ENCODE results near the gene GC. TPM values are rescaled to one million over a fixed set of nuclear protein-coding genes. Genes with fewer than 3 reads are reported as not detected.

GC gene
- total RNA-seq, 4 donors from 2014 or later, result not detected

GRCh38 chr4:71814433-71814832 is 30.6 kb upstream of the GC start:
- no peak for TF ChIP-seq CTCF (IDR thresholded peaks at IDR 0.05; ENCODE audit: low read depth)

- no peak for TF ChIP-seq CTCF (IDR thresholded peaks at IDR 0.05; ENCODE audit: low read depth)
Observed at GRCh38 chr4:71807469-71807868, 23.6 kb upstream of the GC start.

GRCh38 chr4:71785959-71786358 is 2.1 kb upstream of the GC start:
- no peak for TF ChIP-seq CTCF (IDR thresholded peaks at IDR 0.05; ENCODE audit: low read depth)

GRCh38 chr4:71784569-71785197 is 804 bp upstream of the GC start:
- TF ChIP-seq CTCF (IDR thresholded peaks at IDR 0.05; ENCODE audit: low read depth), result no peak

- TF ChIP-seq CTCF (IDR thresholded peaks at IDR 0.05; ENCODE audit: low read depth), result no peak
Observed at GRCh38 chr4:71777891-71778290, 6.0 kb downstream of the GC start.

GRCh38 chr4:71775449-71775848 is 8.4 kb downstream of the GC start:
- TF ChIP-seq CTCF (IDR thresholded peaks at IDR 0.05; ENCODE audit: low read depth), result no peak

GRCh38 chr4:71774136-71774535 is 9.7 kb downstream of the GC start:
- no peak for TF ChIP-seq CTCF (IDR thresholded peaks at IDR 0.05; ENCODE audit: low read depth)

Measured in subcutaneous adipose tissue (tissue), 4 donors.